ENCODE data around the gene RPL41. TPM values are rescaled to one million over a fixed set of nuclear protein-coding genes. Genes with fewer than 3 reads are reported as not detected.
A peak's percentile ranks its signal among the peaks of the same experiment; 100 is the strongest.

The RPL41 gene
- total RNA-seq, 4 donors from 2014 or later = 966 to 4,641 (median 3,066) TPM

- Histone ChIP-seq H3K36me3 (peaks cover 46 to 76% (median 60%) of the 10 kb centered on the region in 3 donors), H3K27ac (peak overlapping the region; percentile 93 to 100 (median 99)), H3K9me3 (no peaks in the 10 kb centered on the region), H3K27me3 (no peaks in the 10 kb centered on the region), H3K4me3 (peak overlapping the region in 2 of 4 donors; percentile 61 to 97), H3K4me1 (peaks cover 24 to 48% (median 32%) of the 10 kb centered on the region in 3 donors)
- intact Hi-C loops (cut with DNase I) = no loop called here
- no peak for TF ChIP-seq POLR2A (IDR thresholded peaks at IDR 0.05)
- no peak for TF ChIP-seq CTCF (IDR thresholded peaks at IDR 0.05)
- DNase-seq = no peak
- WGBS, 2 donors = 68 to 69% methylated on average over 8 to 10 of the region's 10 CpGs
These were observed 45.4 kb downstream of the RPL41 start for GRCh38 chr12:56161690-56162351.

- Histone ChIP-seq H3K4me1 (peaks cover 21 to 40% (median 32%) of the 10 kb centered on the region in 3 donors), H3K27ac (peak overlapping the region; percentile 65 to 99 (median 96)), H3K27me3 (no peaks in the 10 kb centered on the region), H3K36me3 (peaks cover 52 to 85% (median 60%) of the 10 kb centered on the region in 3 donors), H3K4me3 (no peak overlapping the region), H3K9me3 (no peaks in the 10 kb centered on the region)
- TF ChIP-seq CTCF (IDR thresholded peaks at IDR 0.05) (no peak), POLR2A (IDR thresholded peaks at IDR 0.05) (no peak)
- no peak for DNase-seq
- 48 to 57% methylated on average over 11 of the region's 11 CpGs for WGBS, 2 donors
- intact Hi-C loops (cut with DNase I) = no loop called here
These were observed 46.2 kb downstream of the RPL41 start for GRCh38 chr12:56162468-56163290.

GRCh38 chr12:56163533-56164344, 47.3 kb downstream of the RPL41 start:
- H3K36me3 ChIP-seq = peaks cover 60 to 95% (median 61%) of the 10 kb centered on the region in 3 donors
- TF ChIP-seq POLR2A (IDR thresholded peaks at IDR 0.05) = no peak
- no peak for TF ChIP-seq CTCF (IDR thresholded peaks at IDR 0.05)
- intact Hi-C loops (cut with DNase I) = no loop called here
- H3K9me3 ChIP-seq = no peaks in the 10 kb centered on the region
- peak overlapping the region in 3 of 4 donors; percentile 47 to 99 (median 93) for H3K27ac ChIP-seq
- H3K4me1 ChIP-seq = peaks cover 21 to 40% (median 32%) of the 10 kb centered on the region in 3 donors
- no peak for DNase-seq
- H3K27me3 ChIP-seq = no peaks in the 10 kb centered on the region
- H3K4me3 ChIP-seq = no peak overlapping the region
- 61 to 62% methylated on average over 7 to 11 of the region's 11 CpGs for WGBS, 2 donors

- intact Hi-C loops (cut with DNase I) = no loop called here
- peaks cover 16 to 37% (median 32%) of the 10 kb centered on the region in 3 donors for H3K4me1 ChIP-seq
- H3K27me3 ChIP-seq = no peaks in the 10 kb centered on the region
- no peaks in the 10 kb centered on the region for H3K9me3 ChIP-seq
- no peak for TF ChIP-seq CTCF (IDR thresholded peaks at IDR 0.05)
- TF ChIP-seq POLR2A (IDR thresholded peaks at IDR 0.05) = no peak
- no peak overlapping the region for H3K4me3 ChIP-seq
- peaks cover 60 to 100% (median 67%) of the 10 kb centered on the region in 3 donors for H3K36me3 ChIP-seq
- H3K27ac ChIP-seq = peak overlapping the region in 2 of 4 donors; percentile 47 to 99
- 81 to 87% methylated on average over 11 to 12 of the region's 17 CpGs for WGBS, 2 donors
- DNase-seq = no peak
These were observed 47.9 kb downstream of the RPL41 start for GRCh38 chr12:56164345-56164729.

All from esophagus squamous epithelium (tissue), 5 donors.